ENCODE measurements around the gene UBAP2L.
"Not testable (repeated sequence)": the region's sequence is repeated elsewhere in the genome, so short reads cannot be mapped to it uniquely, and the experiment has no call there.

UBAP2L gene

DNA sequence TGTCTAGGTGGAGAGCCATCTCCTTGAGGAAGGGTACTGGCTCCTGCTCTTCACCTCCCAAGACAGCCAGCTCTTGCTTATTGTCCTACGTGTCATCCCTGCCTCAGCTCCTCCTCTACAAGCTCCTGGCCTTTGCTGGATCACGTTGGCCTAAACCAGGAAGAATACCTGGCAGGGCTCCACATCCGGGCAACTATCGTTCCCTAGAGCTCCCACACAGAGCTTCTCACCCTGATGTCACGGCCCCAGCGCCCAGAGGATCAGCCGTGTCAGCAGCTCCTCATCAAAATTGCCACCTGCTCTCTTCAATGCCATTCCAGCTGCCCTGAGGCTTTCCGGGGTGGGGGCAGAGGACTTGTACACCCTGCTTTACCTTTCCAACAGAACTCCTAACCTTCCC is 26.9 kb upstream of the UBAP2L start:
- in situ Hi-C loops (cut with MboI; ENCODE audit: low sequenced_read_pairs, unreplicated experiment), result loop anchor here (10.0 kb wide), 1 partner anchor 141 kb away; no protein-coding TSS in a partner anchor
- TF ChIP-seq, protein P1, sequence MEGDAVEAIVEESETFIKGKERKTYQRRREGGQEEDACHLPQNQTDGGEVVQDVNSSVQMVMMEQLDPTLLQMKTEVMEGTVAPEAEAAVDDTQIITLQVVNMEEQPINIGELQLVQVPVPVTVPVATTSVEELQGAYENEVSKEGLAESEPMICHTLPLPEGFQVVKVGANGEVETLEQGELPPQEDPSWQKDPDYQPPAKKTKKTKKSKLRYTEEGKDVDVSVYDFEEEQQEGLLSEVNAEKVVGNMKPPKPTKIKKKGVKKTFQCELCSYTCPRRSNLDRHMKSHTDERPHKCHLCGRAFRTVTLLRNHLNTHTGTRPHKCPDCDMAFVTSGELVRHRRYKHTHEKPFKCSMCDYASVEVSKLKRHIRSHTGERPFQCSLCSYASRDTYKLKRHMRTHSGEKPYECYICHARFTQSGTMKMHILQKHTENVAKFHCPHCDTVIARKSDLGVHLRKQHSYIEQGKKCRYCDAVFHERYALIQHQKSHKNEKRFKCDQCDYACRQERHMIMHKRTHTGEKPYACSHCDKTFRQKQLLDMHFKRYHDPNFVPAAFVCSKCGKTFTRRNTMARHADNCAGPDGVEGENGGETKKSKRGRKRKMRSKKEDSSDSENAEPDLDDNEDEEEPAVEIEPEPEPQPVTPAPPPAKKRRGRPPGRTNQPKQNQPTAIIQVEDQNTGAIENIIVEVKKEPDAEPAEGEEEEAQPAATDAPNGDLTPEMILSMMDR (IDR thresholded peaks at IDR 0.05; ENCODE audit: borderline replicate concordance, control extremely low read depth, extremely low read depth, insufficient read depth, missing control alignments), result no peak
- no peak for DNase-seq (ENCODE audit: low spot score)

DNA sequence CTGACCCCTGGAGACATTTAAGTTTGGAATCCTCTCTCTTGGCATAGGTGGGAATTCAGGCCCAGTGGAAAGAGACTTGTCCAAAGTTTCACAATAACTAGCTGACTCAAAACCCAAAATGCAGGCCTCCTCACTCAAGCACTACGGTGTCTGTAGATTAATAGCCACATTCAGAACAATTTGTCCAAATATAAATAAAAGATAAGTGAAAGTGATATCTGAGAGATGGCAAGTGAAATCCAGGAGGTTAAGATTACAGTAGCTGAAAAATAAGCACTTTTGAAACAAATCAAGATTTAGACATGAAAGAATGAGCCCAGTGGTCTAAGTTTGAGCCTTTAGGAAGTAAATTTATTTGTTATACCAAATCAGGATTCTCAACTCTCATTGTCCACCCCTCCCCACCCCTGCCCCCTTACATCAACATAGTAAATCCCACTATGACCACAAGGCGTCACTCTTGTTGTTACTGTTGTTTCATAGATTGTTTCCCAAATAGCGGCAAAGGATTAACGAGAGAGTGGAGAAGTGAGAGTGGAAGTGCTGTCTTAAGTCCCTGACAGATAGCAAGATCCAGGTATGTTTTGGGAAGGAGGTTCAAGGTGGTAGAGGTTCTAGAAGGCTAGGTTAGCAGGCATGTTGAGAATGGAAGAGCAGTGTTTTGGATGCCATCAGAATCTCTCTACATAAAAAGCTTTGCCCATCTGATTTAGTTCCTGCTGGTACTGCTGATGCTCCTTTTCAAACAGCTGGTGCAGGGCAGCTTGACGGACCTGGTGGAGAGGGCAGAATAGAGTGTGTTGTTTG is 21.8 kb upstream of the UBAP2L start:
- in situ Hi-C loops (cut with MboI; ENCODE audit: low sequenced_read_pairs, unreplicated experiment), result loop anchor here (10.0 kb wide), 1 partner anchor 136 kb away; no protein-coding TSS in a partner anchor
- TF ChIP-seq, protein P1 (IDR thresholded peaks at IDR 0.05; ENCODE audit: borderline replicate concordance, control extremely low read depth, extremely low read depth, insufficient read depth, missing control alignments), result peak; percentile 42
- peak; percentile 56 for DNase-seq (ENCODE audit: low spot score)

DNA sequence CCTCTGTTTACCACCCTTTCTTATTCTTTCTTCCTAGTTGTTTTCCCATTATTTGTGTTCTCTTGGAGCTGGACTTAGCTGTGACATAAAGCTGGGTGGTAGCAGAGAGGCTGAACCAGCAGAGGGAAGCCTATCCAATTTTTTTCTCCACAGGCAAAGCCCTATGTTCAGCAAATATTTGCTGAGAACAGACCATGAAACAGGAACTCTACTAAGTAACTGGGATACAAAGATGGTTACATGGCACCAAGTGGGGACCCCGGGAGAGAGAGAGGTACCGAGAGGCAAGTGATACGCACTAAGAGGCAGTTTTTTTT is 21.2 kb upstream of the UBAP2L start:
- TF ChIP-seq, protein P1 (IDR thresholded peaks at IDR 0.05; ENCODE audit: borderline replicate concordance, control extremely low read depth, extremely low read depth, insufficient read depth, missing control alignments), result no peak
- in situ Hi-C loops (cut with MboI; ENCODE audit: low sequenced_read_pairs, unreplicated experiment), result loop anchor here (10.0 kb wide), 1 partner anchor 135 kb away; no protein-coding TSS in a partner anchor
- no peak for DNase-seq (ENCODE audit: low spot score)

DNA sequence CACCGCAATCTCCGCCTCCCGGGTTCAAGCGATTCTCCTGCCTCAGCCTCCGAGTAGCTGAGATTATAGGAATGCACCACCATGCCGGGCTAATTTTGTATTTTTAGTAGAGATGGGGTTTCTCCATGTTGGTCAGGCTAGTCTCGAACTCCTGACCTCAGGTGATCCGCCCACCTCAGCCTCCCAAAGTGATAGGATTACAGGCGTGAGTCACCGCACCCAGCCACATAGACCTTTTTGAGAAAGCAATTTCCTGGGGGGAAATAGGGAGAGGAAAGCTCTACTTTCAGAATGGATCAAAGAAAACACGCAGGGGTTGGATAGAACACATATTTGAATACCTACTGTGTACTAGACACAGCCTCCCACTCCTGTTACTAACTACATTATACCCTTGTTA is 15.0 kb upstream of the UBAP2L start:
- in situ Hi-C loops (cut with MboI; ENCODE audit: low sequenced_read_pairs, unreplicated experiment); DNase-seq (ENCODE audit: low spot score): not testable (repeated sequence)

DNA sequence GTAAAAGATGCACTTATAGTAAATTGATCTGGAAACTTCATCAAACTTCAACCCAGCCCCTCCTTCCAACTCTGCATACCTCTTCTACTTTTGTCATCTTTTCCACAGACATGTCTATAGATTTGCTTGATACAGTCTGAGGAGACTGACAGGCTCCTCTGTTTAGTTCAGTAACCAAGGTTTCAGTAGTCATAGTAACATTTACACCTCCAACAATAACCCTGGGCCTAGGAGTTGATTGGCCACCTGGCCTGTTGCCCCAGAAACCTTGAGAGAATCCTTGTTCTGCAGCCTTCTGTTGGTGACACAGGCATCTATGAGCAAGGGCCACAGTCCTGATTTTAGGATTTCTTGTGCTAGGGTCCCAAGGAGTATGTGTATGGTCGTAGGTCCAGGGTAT is 14.6 kb upstream of the UBAP2L start, which contains the start of gene CFAP141:
TSS of gene CFAP141 (minus strand) at position 138 of the 400 bp plus-strand sequence. CDS start at position 112, 26 bp downstream.
- in situ Hi-C loops (cut with MboI; ENCODE audit: low sequenced_read_pairs, unreplicated experiment), result no loop called here
- TF ChIP-seq, protein P1 (IDR thresholded peaks at IDR 0.05; ENCODE audit: borderline replicate concordance, control extremely low read depth, extremely low read depth, insufficient read depth, missing control alignments), result no peak
- DNase-seq (ENCODE audit: low spot score), result no peak

GRCh38 chr1:154207262-154207661 is 13.5 kb upstream of the UBAP2L start:
- in situ Hi-C loops (cut with MboI; ENCODE audit: low sequenced_read_pairs, unreplicated experiment), result no loop called here
- TF ChIP-seq, protein P1 (IDR thresholded peaks at IDR 0.05; ENCODE audit: borderline replicate concordance, control extremely low read depth, extremely low read depth, insufficient read depth, missing control alignments), result no peak
- DNase-seq (ENCODE audit: low spot score), result no peak

DNA sequence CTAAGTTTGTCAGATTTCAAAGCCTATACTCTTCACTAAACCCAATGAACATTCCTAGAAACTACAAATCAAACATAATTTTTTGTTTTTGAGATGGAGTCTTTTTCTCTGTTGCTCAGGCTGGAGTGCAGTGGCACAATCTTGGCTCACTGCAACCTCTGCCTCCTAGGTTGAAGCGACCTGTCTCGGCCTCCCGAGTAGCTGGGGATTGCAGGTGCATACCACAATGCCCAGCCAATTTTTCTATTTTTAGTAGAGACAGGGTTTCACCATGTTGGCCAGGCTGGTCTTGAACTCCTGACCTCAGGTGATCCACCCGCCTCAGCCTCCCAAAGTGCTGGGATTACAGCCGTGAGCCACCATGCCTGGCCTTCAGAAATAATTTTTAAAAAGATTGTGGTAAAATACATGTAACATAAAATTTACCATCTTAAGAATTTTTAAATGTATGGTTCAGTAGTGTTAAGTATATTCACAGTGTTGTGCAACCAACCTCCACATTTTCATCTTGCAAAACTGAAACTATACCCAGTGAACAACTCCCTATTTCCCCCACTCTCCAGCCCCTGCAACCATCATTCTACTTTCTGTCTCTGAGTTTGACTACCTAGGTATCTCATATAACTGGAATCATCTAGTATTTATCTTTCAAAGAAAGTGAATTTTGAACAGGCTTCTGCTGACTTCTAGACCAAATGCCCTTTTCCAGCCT is 11.9 kb upstream of the UBAP2L start:
- in situ Hi-C loops (cut with MboI; ENCODE audit: low sequenced_read_pairs, unreplicated experiment), result no loop called here
- no peak for DNase-seq (ENCODE audit: low spot score)
- TF ChIP-seq, protein P1 (IDR thresholded peaks at IDR 0.05; ENCODE audit: borderline replicate concordance, control extremely low read depth, extremely low read depth, insufficient read depth, missing control alignments), result no peak
